ENCODE results near the gene IPCEF1. TPM values are rescaled to one million over a fixed set of nuclear protein-coding genes. Genes with fewer than 3 reads are reported as not detected.
"Not testable (repeated sequence)": the region's sequence is repeated elsewhere in the genome, so short reads cannot be mapped to it uniquely, and the experiment has no call there.

The IPCEF1 gene
- total RNA-seq, 1 donor from 2014 or later: 2.0 TPM

DNA sequence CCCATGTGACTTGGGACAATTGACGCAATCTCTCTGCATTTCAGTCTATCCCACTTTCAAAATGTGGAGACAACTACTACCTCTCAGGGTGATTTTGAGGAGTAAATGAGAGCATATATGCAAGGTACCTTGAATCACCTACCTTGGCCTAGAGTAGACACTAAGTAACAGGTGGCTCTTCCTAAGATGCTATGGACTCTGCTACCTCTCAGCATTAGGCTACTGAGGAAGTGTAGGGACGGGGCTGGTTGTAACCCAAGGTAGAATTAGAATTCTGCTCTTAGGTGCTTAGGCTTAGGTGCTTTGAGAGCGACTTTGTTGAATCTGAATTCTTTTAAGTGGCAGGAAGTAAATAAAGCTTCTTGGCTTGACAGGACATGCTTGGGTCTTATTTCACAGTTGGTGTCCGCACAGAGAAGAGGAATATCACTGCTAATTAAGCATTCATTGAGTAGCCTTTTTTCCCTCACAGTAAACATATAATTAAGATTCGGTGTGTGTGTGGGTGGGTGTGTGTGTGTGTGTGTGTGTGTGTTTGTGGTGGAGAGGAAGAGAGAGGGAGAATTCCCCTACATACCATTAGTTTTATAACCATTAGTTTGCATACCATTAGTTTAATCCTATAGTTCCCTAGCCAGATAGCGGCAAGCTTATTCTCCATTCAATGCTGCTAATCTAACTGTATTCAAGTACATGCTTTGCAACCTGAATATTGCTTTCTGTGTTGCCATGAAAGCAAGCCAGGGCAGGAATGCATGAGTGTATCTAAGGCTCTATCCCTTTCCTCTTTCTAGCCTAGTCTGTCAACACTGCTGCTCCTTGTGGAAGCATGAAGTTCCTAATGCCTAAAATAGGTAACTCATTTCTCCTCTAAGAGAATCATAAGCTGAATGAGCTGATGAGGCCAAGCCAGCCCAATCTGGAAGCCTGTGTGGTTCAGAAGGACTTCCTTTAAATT is 112.5 kb downstream of the IPCEF1 start:
- Histone ChIP-seq H3K27ac (no peak overlapping the region), H3K27me3 (no peaks in the 10 kb centered on the region), H3K4me1 (no peaks in the 10 kb centered on the region), H3K4me3 (no peak overlapping the region), H3K9me3 (no peaks in the 10 kb centered on the region), H3K36me3 (no peaks in the 10 kb centered on the region)
- no peak for DNase-seq (ENCODE audit: extremely low spot score in 2 of 2)
- TF ChIP-seq, protein P1, sequence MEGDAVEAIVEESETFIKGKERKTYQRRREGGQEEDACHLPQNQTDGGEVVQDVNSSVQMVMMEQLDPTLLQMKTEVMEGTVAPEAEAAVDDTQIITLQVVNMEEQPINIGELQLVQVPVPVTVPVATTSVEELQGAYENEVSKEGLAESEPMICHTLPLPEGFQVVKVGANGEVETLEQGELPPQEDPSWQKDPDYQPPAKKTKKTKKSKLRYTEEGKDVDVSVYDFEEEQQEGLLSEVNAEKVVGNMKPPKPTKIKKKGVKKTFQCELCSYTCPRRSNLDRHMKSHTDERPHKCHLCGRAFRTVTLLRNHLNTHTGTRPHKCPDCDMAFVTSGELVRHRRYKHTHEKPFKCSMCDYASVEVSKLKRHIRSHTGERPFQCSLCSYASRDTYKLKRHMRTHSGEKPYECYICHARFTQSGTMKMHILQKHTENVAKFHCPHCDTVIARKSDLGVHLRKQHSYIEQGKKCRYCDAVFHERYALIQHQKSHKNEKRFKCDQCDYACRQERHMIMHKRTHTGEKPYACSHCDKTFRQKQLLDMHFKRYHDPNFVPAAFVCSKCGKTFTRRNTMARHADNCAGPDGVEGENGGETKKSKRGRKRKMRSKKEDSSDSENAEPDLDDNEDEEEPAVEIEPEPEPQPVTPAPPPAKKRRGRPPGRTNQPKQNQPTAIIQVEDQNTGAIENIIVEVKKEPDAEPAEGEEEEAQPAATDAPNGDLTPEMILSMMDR (IDR thresholded peaks at IDR 0.05): no peak
- TF ChIP-seq POLR2A (IDR thresholded peaks at IDR 0.05) (no peak), POLR2AphosphoS5 (IDR thresholded peaks at IDR 0.05; ENCODE audit: insufficient read depth in 1 of 2, low read depth in 1 of 2) (no peak)
- intact Hi-C loops (cut with DNase I): no loop called here

DNA sequence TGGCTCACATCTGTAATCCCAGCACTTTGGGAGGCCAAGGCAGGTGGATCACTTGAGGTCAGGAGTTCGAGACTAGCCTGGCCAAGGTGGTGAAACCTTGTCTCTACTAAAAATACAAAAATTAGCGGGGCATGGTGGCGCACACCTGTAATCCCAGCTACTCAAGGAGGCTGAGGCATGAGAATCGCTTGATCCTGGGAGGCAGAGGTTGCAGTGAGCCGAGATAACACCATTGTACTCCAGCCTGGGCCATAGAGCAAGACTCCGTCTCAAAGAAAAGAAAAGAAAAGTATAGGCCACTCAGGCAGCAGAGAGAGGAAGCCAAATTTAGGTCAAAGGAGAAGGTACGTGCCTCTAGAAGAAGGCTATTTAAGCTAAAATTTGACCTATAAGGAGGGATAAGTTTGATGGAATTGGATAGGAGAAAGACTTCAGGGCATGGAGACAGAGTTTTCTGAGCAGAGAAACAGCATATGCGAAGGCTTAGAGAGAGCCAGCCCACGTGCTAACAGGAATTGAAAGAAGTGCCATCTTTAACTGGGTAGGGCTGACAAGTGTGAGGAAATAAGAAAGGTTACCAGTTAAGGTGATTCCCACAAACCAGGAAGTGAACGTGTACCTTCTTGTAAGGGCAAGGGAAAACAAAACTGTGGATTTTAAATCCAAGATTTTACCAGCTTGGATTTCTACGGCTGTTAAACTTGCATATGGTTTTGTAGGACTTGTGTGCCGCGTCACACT is 113.8 kb downstream of the IPCEF1 start:
- intact Hi-C loops (cut with DNase I): no loop called here
- no peak overlapping the region for H3K27ac ChIP-seq

DNA sequence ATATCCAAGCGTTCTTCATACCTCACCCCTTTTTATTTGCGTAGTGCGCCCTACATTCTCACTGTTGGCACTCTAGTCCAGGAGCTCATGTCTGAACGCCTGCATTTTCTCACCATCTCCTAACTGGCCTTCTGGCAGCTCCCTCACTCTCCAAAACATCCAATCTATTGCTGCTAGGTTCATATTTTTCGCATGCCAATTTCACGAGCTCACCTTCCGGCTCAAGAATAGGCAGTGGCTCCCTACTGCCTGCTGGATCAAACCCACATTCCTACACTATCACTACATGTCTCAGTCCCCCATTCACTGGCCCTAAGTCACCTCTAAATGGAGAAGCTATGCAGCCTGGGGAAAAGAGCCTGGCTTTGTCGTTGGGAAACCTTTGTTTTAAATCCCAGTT is 115.0 kb downstream of the IPCEF1 start:
- no peaks in the 10 kb centered on the region for H3K9me3 ChIP-seq
- H3K4me3 ChIP-seq: no peak overlapping the region
- intact Hi-C loops (cut with DNase I): no loop called here
- H3K4me1 ChIP-seq: no peaks in the 10 kb centered on the region
- TF ChIP-seq POLR2AphosphoS5 (IDR thresholded peaks at IDR 0.05; ENCODE audit: insufficient read depth in 1 of 2, low read depth in 1 of 2) (no peak), POLR2A (IDR thresholded peaks at IDR 0.05) (no peak)
- TF ChIP-seq, protein P1 (IDR thresholded peaks at IDR 0.05): no peak
- no peak for DNase-seq (ENCODE audit: extremely low spot score in 2 of 2)
- H3K27ac ChIP-seq: no peak overlapping the region
- H3K36me3 ChIP-seq: no peaks in the 10 kb centered on the region
- H3K27me3 ChIP-seq: no peaks in the 10 kb centered on the region

More for the DNA sequence above, 113.8 kb downstream of the IPCEF1 start:
- Histone ChIP-seq H3K4me3 (no peak overlapping the region), H3K9me3 (no peaks in the 10 kb centered on the region), H3K4me1 (no peaks in the 10 kb centered on the region), H3K27me3 (no peaks in the 10 kb centered on the region), H3K36me3 (no peaks in the 10 kb centered on the region)
- no peak for DNase-seq (ENCODE audit: extremely low spot score in 2 of 2)
- TF ChIP-seq, protein P1 (IDR thresholded peaks at IDR 0.05): no peak
- TF ChIP-seq POLR2A (IDR thresholded peaks at IDR 0.05) (no peak), POLR2AphosphoS5 (IDR thresholded peaks at IDR 0.05; ENCODE audit: insufficient read depth in 1 of 2, low read depth in 1 of 2) (no peak)

DNA sequence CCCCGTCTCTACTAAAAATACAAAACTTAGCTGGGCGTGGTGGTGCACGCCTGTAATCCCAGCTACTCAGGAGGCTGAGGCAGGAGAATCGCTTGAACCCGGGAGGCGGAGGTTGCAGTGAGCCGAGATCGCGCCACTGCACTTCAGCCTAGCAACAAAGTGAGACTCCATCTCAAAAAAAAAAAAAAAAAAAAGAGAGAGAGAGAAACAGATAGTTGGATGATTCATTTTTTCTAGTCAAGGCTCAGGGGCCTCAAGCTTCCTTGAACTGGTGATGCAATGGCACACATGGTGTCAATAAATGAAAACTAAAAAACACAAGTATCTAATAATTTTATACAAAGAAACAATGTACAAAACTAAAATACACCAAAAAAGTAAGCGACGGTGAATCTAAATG is 115.5 kb downstream of the IPCEF1 start:
- H3K27ac ChIP-seq; H3K9me3 ChIP-seq; H3K27me3 ChIP-seq; DNase-seq (ENCODE audit: extremely low spot score in 2 of 2); H3K4me1 ChIP-seq; intact Hi-C loops (cut with DNase I); H3K4me3 ChIP-seq; H3K36me3 ChIP-seq: not testable (repeated sequence)

DNA sequence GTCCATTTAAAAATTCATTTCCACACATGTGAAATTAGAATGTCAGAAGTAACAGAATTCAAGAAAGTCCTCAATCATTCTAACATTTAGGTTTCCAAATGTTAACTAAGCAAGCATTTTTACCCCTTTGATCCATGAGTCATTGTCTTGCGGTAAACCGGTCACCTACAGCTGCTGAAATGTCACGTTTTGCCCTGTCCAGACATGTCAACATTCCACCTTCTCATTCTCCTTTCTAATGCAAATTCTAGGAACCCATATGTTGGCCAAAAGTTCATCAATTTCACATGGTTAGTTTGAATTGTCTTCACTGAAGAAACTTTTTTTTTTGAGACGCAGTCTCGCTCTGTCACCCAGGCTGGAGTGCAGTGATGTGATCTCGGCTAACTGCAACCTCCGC is 117.2 kb downstream of the IPCEF1 start:
- Histone ChIP-seq H3K4me1 (no peaks in the 10 kb centered on the region), H3K4me3 (no peak overlapping the region), H3K36me3 (no peaks in the 10 kb centered on the region), H3K27ac (no peak overlapping the region), H3K27me3 (no peaks in the 10 kb centered on the region), H3K9me3 (no peaks in the 10 kb centered on the region)
- intact Hi-C loops (cut with DNase I): no loop called here
- no peak for DNase-seq (ENCODE audit: extremely low spot score in 2 of 2)
- TF ChIP-seq, protein P1 (IDR thresholded peaks at IDR 0.05): no peak
- no peak for TF ChIP-seq POLR2AphosphoS5 (IDR thresholded peaks at IDR 0.05; ENCODE audit: insufficient read depth in 1 of 2, low read depth in 1 of 2)
- TF ChIP-seq POLR2A (IDR thresholded peaks at IDR 0.05): no peak
